Testis (tissue), 3 donors: Measurements from ENCODE around the gene STK17B. TPM values are rescaled to one million over a fixed set of nuclear protein-coding genes. Genes with fewer than 3 reads are reported as not detected.

Source experiments
- DNase-seq: peaks from one replicate; pipeline ENCODE4 v3.0.0-alpha.2; 2019
- H3K27ac ChIP-seq, 2 donors: fragments of 200-600 bp; sonication (generic); one replicate each; pipeline ENCODE4 v1.5.1; 2019
- H3K27me3 ChIP-seq: fragments of 200-600 bp; sonication (generic); one replicate; pipeline ENCODE4 v1.5.1; 2019
- H3K36me3 ChIP-seq: fragments of 200-600 bp; sonication (generic); one replicate; pipeline ENCODE4 v1.5.1; 2017; ENCODE audit warnings: low read depth; ENCODE audit errors: missing control alignments
- H3K4me1 ChIP-seq: fragments of 200-600 bp; sonication (generic); one replicate; pipeline ENCODE4 v1.5.1; 2019
- H3K4me3 ChIP-seq, 2 donors: fragments of 200-600 bp; sonication (generic); one replicate each; pipeline ENCODE4 v1.5.1; 2017 to 2019
- H3K9me3 ChIP-seq: fragments of 200-600 bp; sonication (generic); one replicate; pipeline ENCODE4 v1.5.1; 2017
- CTCF ChIP-seq, 3 experiments: fragments of 450-650 bp in 2 of 3; fragments of 200-600 bp in 1 of 3; sonication (generic) in 1 of 3; IDR thresholded peaks; one replicate each; pipeline ENCODE4 v1.5.1; 2016 to 2019; ENCODE audit warnings: antibody characterized with exemption in 3 of 3, mild to moderate bottlenecking in 2 of 3, moderate library complexity in 1 of 3
- POLR2A ChIP-seq: fragments of 450-650 bp; IDR thresholded peaks from one replicate; pipeline ENCODE4 v1.6.1; 2017; ENCODE audit warnings: antibody characterized with exemption, mild to moderate bottlenecking, moderate library complexity
- WGBS, 2 donors: methylation state at CpG; one replicate each; pipeline ENCODE4 v1.1.5; 2018; 5-methylcytosine and 5-hydroxymethylcytosine counted together
- intact Hi-C: fragments of 100-400 bp; cut with DNase I; formaldehyde crosslinking; loops from one replicate; pipeline ENCODE4 v1.15.1; 2023; ENCODE audit warnings: low total_unique reads
- polyA plus RNA-seq: library from polyadenylated mRNA; stranded (reverse); fragments of 350-450 nt; fragmentation: Illumina TruSeq; extraction: RNeasy Lipid Tissue Mini Kit (QIAGEN cat#74804); gene quantifications from one replicate; pipeline ENCODE4 v1.2.3, GENCODE V29; 2014; ENCODE audit warnings: low read depth, low replicate concordance; ENCODE audit not compliant: insufficient read depth
- total RNA-seq, 2 donors: library from RNA; depleted of rRNA; stranded (reverse); fragments of >200 nt; gene quantifications; one replicate each; pipeline ENCODE4 v1.2.3, GENCODE V29; 2016

Gene STK17B
- total and polyA plus RNA-seq, 3 donors from 2014 or later: 10.4 to 18.1 (median 10.6) TPM

DNA sequence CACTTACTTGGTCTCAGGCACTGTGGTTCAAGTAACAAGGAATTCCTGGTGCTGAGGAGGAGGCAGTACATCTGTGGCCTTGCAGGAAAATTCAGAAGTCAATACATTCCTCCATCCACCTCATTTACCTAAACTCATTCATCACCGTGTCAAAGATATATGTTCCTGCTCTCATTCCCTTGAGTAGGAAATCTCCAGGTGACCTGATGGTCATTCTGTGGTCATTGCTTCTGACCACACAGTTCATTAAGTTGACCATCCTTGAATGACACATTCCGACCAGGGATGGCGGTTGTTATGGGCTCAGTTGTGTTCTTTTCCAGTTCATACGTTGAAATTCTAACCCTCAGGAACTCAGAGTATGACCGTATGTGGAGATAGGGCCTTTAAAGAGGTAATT is 2.1 kb upstream of the STK17B start:
- Histone ChIP-seq H3K4me3 (no peak overlapping the region), H3K36me3 (no peaks in the 10 kb centered on the region), H3K4me1 (no peaks in the 10 kb centered on the region), H3K27me3 (no peaks in the 10 kb centered on the region), H3K27ac (no peak overlapping the region), H3K9me3 (no peaks in the 10 kb centered on the region)
- intact Hi-C loops: no loop called here
- DNase-seq: no peak
- TF ChIP-seq POLR2A: no peak
- TF ChIP-seq CTCF (IDR thresholded peaks at IDR 0.05): no peak
- WGBS, 2 donors: 88 to 94% methylated on average over 5 of the region's 5 CpGs

DNA sequence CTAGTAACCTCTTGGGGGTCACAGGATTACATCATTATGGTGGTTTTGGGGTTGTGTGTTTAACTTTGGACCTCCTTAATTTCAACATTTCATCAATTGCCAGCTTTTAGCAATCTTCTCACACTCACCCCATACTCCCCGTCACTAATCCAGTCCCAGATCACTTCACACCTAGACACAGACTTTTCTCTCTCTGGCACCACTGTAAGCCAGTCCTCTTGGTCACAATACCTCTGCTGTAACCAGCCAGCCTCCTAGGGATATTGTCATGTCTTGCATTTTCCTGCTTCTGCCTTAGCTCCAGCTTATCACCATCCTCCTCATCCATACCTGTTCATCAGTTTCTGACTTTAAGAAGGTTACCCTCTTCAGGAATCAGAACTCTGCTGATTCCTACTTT is 1.6 kb upstream of the STK17B start:
- H3K27ac ChIP-seq: no peak overlapping the region
- intact Hi-C loops: no loop called here
- no peaks in the 10 kb centered on the region for H3K9me3 ChIP-seq
- no peak for DNase-seq
- no peaks in the 10 kb centered on the region for H3K36me3 ChIP-seq
- 92 to 95% methylated on average over 1 of the region's 1 CpG for WGBS, 2 donors
- no peaks in the 10 kb centered on the region for H3K27me3 ChIP-seq
- H3K4me1 ChIP-seq: no peaks in the 10 kb centered on the region
- no peak overlapping the region for H3K4me3 ChIP-seq
- TF ChIP-seq CTCF (IDR thresholded peaks at IDR 0.05) (no peak), POLR2A (no peak)

- no peak for TF ChIP-seq POLR2A
- no peak for TF ChIP-seq CTCF (IDR thresholded peaks at IDR 0.05)
- Histone ChIP-seq H3K27me3 (no peaks in the 10 kb centered on the region), H3K9me3 (no peaks in the 10 kb centered on the region), H3K4me3 (peak overlapping the region; percentile 88 to 95), H3K4me1 (peaks cover 4% of the 10 kb centered on the region), H3K27ac (peak overlapping the region in 1 of 2 donors; percentile 70), H3K36me3 (no peaks in the 10 kb centered on the region)
- no peak for DNase-seq
- WGBS, 2 donors: 2 to 3% methylated on average over 9 to 11 of the region's 11 CpGs
- intact Hi-C loops: no loop called here
These were observed 568 bp upstream of the STK17B start for GRCh38 chr2:196171946-196172345.

DNA sequence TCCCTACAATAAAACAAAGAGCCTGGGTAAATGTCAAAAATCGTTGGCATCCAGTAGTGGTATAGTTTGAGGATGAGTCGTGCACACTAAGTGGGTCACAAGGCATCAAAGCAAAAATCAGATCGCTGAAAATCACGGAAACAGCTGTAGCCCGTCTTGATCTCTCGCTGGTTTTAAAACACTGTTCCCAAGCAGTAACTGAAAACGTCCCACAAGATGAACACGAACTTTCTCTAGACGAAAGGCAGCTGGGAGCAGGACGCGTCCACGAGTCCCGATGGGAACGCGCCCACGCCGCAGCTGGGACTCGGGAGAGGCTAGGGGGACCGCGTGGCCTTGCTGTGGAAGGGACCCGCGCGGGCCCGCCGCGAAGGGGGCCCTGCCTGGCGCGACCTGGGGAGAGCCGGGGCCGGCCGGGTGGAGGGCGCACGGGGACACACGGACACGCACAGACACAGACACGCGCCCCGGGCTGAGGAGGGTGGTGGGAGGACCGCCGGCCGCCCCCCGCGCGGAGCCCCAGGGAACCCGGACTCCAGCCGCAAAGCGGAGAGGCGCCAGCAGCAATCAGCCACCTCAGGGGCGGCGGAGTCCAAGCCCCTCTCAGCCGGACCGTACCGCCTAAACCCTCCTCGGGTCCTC is 651 bp downstream of the STK17B start:
- Histone ChIP-seq H3K36me3 (no peaks in the 10 kb centered on the region), H3K27ac (peak overlapping the region; percentile 87 to 92), H3K4me3 (peak overlapping the region; percentile 88 to 95), H3K4me1 (peaks cover 4% of the 10 kb centered on the region), H3K9me3 (no peaks in the 10 kb centered on the region), H3K27me3 (no peaks in the 10 kb centered on the region)
- intact Hi-C loops: no loop called here
- DNase-seq: peak; percentile 33
- TF ChIP-seq CTCF (IDR thresholded peaks at IDR 0.05) (no peak), POLR2A (no peak)
- 0 to 1% methylated on average over 18 to 54 of the region's 54 CpGs for WGBS, 2 donors

DNA sequence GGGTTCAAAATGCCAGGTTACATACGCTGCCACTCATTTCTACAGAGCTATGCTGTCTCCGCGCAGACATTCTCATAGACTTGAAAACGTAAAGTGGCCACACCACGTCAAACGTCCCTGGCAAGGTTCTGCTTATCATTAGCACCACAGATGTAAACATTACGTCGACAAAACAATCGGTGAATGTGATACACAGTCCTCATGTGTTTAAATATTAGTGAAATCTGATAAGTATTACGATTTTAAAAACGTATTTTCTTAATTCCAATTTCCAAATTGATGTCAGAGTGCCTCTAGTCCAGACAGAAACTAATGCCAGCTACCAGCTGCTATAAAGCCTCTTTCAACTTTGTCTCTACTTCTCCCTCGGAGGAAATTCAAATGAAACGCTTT is 1.2 kb downstream of the STK17B start:
- no peaks in the 10 kb centered on the region for H3K27me3 ChIP-seq
- intact Hi-C loops: no loop called here
- 2 to 3% methylated on average over 13 of the region's 13 CpGs for WGBS, 2 donors
- DNase-seq: peak; percentile 36
- no peaks in the 10 kb centered on the region for H3K9me3 ChIP-seq
- H3K36me3 ChIP-seq: no peaks in the 10 kb centered on the region
- H3K4me3 ChIP-seq: peak overlapping the region; percentile 88 to 95
- TF ChIP-seq POLR2A (no peak), CTCF (IDR thresholded peaks at IDR 0.05) (no peak)
- H3K27ac ChIP-seq: peak overlapping the region; percentile 87 to 92
- H3K4me1 ChIP-seq: peaks cover 4% of the 10 kb centered on the region
